Adipocyte (in vitro differentiated cells): Measurements from ENCODE around the gene GPI.
"Not testable (repeated sequence)": the region's sequence is repeated elsewhere in the genome, so short reads cannot be mapped to it uniquely, and the experiment has no call there.

Experiments
- DNase-seq: peaks from one replicate; pipeline ENCODE4 v3.0.0-alpha.2; 2015; ENCODE audit warnings: low read depth
- H3K27me3 ChIP-seq: replicated peaks from 2 replicates; pipeline ENCODE4 v1.7.0; 2013; ENCODE audit warnings: mild to moderate bottlenecking, low read length, moderate library complexity; ENCODE audit not compliant: control insufficient read depth, insufficient read depth
- H3K36me3 ChIP-seq: 2 replicates; pipeline ENCODE4 v1.7.0; 2013; ENCODE audit warnings: low read length, mild to moderate bottlenecking, moderate library complexity; ENCODE audit not compliant: control insufficient read depth, insufficient read depth, severe bottlenecking
- H3K4me1 ChIP-seq: 2 replicates; pipeline ENCODE4 v1.7.0; 2013; ENCODE audit warnings: mild to moderate bottlenecking, low read length, moderate library complexity; ENCODE audit not compliant: control insufficient read depth, insufficient read depth
- H3K4me3 ChIP-seq: 2 replicates; pipeline ENCODE4 v1.7.0; 2013; ENCODE audit warnings: mild to moderate bottlenecking, low read length, moderate library complexity
- H3K9ac ChIP-seq: 2 replicates; pipeline ENCODE4 v1.7.0; 2013; ENCODE audit warnings: mild to moderate bottlenecking, low read length, moderate library complexity
- H3K9me3 ChIP-seq: 2 replicates; pipeline ENCODE4 v1.7.0; 2013; ENCODE audit warnings: mild to moderate bottlenecking, low read length, moderate library complexity; ENCODE audit not compliant: control insufficient read depth

Gene GPI

DNA sequence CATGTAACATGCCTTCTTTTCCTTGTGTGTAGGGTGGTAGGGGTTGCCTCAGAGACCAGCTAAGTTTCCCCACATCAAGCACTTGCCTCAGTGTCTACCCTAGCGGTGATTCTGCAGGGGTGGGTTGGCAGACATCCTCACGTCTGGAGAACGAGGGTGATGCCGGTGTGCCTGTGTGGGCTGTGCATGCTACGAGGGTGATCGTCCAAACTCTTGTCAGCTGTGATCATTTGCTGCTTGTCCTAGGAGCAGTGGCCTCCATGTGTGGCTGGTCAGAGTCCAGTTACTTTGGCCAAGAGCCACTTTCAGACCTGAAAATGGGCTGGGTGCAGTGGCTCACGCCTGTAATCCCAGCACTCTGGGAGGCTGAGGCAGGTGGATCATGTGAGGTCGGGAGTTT is 5.1 kb downstream of the GPI start:
- Histone ChIP-seq H3K9ac (no peak overlapping the region), H3K27me3 (no peaks in the 10 kb centered on the region), H3K9me3 (no peaks in the 10 kb centered on the region), H3K36me3 (peaks cover 63% of the 10 kb centered on the region), H3K4me1 (peaks cover 19% of the 10 kb centered on the region), H3K4me3 (no peak overlapping the region)
- no peak for DNase-seq

DNA sequence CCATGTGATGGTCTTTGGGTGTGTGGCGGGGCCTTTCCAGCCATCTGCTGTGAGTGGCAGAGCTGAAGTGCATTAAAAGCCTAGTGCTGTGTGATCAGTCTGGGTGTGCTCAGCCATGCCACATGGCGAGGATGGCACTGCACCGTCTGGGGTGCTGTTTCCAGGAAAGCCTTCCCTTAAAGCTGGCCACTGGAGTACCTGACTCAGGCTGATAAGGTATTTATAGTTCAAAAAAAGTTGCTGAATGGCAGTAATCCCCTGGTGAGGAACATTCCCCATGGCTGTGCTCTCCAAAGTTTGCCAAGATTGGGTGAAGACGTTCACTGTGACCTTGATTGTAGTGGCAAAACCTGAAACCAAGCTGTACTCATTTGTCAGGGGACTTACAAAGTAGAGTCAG is 6.0 kb downstream of the GPI start:
- Histone ChIP-seq H3K27me3 (no peaks in the 10 kb centered on the region), H3K36me3 (peaks cover 72% of the 10 kb centered on the region), H3K4me3 (no peak overlapping the region), H3K9ac (no peak overlapping the region), H3K9me3 (no peaks in the 10 kb centered on the region), H3K4me1 (peaks cover 21% of the 10 kb centered on the region)
- no peak for DNase-seq

DNA sequence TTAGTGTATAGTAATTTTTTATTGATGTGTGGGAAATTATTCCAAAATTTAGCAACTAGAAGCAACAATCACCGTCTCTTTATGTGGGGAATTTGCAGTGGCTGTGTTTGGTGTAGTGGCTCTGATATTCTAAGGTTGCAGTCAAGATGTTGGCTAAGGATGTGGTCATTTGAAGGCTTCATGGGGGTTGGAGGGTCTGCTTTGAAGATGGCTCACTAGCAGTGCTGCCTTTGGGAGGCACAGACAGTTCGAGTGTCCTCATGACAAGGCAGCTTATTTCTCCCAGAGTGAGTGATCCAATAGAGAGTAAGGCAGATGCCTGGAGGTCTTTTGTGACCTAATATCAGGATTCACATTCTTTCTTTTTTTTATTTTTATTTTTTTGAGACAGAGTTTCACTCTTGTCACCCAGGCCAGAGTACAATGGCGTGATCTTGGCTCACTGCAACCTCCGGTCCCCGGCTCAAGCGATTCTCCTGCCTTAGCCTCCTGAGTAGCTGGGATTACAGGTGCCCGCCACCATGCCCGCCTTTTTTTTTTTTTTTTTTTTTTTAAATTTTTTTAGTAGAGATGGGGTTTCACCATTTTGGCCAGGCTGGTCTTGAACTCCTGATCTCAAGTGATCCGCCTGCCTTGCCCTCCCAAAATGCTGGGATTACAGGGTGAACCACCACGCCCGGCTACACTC is 8.7 kb downstream of the GPI start:
- Histone ChIP-seq H3K36me3 (peaks cover 77% of the 10 kb centered on the region), H3K4me3 (no peak overlapping the region), H3K9ac (no peak overlapping the region), H3K27me3 (no peaks in the 10 kb centered on the region), H3K4me1 (peaks cover 2% of the 10 kb centered on the region), H3K9me3 (no peaks in the 10 kb centered on the region)
- no peak for DNase-seq

DNA sequence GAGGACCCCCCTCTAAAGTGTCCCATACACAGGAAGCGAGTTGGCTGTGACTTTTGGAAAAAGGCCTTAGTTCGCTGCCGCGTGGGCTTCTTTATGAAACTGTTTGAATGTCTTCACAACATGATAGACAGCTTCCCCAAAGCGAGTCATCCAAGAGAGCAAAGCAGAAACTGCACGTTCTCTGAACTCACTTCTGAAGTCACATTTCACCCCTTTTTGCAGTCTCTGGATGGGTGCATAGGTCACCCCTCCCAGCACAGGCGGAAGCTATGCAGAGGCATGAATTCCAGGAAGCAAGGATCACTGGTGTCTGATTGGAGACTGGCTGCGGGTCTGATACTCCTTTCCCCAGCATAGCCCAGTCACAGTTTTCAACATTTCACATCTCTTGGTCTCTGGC is 10.6 kb downstream of the GPI start:
- H3K27me3 ChIP-seq = no peaks in the 10 kb centered on the region
- H3K36me3 ChIP-seq = peaks cover 77% of the 10 kb centered on the region

DNA sequence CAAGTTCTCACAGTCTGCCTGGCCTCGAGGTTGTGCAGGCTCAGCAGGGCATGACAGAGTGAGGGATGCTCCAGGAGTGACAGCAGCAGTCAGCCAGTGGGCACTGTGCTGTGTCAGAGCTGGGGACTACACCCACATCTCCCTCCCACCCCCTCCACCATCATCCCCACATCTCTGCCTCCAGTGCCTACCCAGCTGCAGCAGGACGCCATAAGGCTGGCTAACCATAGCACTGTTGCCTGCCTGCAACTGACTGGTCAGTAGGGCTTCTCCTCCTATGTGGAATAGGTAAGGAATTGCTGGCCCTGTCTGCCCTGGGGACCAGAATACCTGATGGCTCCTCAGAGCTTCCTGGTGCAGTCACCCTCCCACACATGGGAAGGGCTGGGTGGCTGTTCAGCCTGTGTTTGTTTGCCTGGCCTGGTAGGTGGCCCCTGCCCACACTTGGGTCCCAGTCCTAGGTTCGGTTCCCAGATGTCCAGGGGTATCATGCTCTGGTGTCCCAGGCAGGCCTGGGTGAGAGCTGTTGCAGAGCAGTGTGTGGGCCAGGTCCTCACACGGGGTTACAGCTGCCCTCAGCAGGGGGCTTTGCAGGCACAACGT is 15.7 kb downstream of the GPI start:
- peaks cover 92% of the 10 kb centered on the region for H3K36me3 ChIP-seq

More for the DNA sequence above, 10.6 kb downstream of the GPI start:
- H3K9me3 ChIP-seq = no peaks in the 10 kb centered on the region
- peaks cover 2% of the 10 kb centered on the region for H3K4me1 ChIP-seq
- no peak overlapping the region for H3K9ac ChIP-seq
- H3K4me3 ChIP-seq = no peak overlapping the region
- DNase-seq = no peak

DNA sequence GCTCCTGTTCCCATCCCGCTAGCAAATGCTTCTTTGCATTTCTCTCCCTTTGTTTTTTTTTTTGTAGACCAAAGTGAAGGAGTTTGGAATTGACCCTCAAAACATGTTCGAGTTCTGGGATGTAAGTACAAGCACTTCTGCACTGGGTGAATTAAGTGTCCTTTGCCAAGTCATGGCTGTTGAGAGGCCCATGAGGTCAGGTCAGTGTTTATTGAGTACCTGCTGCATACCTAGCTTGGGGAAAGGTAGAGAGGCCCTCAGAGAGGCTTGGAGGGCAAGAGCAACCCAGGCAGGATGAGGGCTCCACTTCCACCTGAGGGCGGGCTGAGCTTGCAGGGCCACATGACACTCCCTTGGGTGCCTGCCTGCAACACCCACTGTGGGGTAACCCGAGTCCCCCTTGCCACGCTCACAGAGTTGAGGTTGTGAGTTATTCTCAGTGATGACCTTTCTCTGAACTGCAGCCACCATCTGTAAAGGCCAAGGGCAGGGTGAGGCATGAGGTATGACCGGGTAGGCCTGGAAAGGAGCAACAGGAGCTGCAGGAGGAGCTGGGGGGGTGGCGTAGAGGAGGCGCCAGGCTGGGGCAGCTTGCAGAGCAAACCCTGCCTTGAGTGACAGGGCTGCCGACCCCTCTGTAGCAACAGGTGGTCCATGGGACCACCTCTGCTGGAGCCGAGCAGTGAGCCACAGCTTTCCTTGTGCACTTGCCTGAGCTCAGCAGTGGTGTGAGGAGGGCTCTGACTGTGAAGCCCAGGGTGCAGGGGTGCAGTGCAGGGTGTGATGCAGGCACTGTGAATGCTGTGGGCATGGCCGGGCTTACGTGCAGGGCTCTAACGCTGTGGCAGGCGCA is 16.6 kb downstream of the GPI start:
- no peak overlapping the region for H3K9ac ChIP-seq
- no peaks in the 10 kb centered on the region for H3K9me3 ChIP-seq
- H3K4me1 ChIP-seq = no peaks in the 10 kb centered on the region
- peaks cover 92% of the 10 kb centered on the region for H3K36me3 ChIP-seq
- no peak for DNase-seq
- no peak overlapping the region for H3K4me3 ChIP-seq
- no peaks in the 10 kb centered on the region for H3K27me3 ChIP-seq

More for the DNA sequence above, 15.7 kb downstream of the GPI start:
- no peak overlapping the region for H3K4me3 ChIP-seq
- DNase-seq = no peak
- H3K9ac ChIP-seq = no peak overlapping the region
- no peaks in the 10 kb centered on the region for H3K9me3 ChIP-seq
- H3K4me1 ChIP-seq = peaks cover 2% of the 10 kb centered on the region
- no peaks in the 10 kb centered on the region for H3K27me3 ChIP-seq

DNA sequence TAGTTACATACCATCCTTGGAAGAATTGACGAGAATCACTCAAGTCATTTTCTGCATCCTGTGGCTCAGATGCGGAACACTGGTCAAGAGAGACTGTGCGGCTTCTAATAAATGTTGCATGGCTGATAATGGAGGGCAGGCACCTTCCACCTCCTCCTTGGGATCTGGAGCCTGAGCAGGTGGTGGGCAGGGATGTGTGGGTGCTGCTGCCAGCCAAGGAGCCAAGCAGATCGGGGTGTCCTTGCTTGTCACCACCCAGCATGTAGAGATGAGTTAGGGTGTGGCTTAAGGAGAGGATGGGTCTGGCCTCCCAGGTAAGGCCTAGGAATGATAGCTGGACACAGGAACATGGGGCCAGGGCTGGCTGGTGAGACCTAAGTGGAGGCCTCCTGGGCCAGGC is 17.5 kb downstream of the GPI start:
- no peaks in the 10 kb centered on the region for H3K4me1 ChIP-seq
- DNase-seq = no peak
- H3K27me3 ChIP-seq = no peaks in the 10 kb centered on the region
- no peak overlapping the region for H3K4me3 ChIP-seq
- H3K9me3 ChIP-seq = no peaks in the 10 kb centered on the region
- H3K9ac ChIP-seq = no peak overlapping the region
- peaks cover 97% of the 10 kb centered on the region for H3K36me3 ChIP-seq

DNA sequence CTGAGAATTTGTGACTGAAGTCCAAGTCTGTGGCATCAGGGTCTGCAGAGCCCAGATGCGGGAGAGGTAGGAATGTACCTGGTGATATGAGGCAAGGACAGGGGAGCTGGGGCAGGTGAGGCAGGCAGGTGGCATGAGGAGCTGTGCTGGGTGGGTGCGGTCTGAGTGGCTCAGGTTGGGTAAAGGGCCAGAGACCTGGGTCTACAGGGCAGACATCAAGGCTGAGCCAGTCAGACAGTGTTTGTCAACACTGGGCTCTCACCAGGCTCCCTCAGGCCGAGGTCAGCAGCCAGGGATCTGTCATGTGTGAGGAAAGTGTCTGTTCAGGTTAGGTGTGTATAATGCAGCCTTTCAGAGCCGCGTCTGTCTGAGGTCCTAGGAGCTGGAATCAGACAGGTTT is 18.6 kb downstream of the GPI start:
- H3K9me3 ChIP-seq = no peaks in the 10 kb centered on the region
- H3K4me1 ChIP-seq = no peaks in the 10 kb centered on the region
- H3K36me3 ChIP-seq = peaks cover 97% of the 10 kb centered on the region
- DNase-seq = no peak
- no peak overlapping the region for H3K4me3 ChIP-seq
- H3K9ac ChIP-seq = no peak overlapping the region
- H3K27me3 ChIP-seq = no peaks in the 10 kb centered on the region

DNA sequence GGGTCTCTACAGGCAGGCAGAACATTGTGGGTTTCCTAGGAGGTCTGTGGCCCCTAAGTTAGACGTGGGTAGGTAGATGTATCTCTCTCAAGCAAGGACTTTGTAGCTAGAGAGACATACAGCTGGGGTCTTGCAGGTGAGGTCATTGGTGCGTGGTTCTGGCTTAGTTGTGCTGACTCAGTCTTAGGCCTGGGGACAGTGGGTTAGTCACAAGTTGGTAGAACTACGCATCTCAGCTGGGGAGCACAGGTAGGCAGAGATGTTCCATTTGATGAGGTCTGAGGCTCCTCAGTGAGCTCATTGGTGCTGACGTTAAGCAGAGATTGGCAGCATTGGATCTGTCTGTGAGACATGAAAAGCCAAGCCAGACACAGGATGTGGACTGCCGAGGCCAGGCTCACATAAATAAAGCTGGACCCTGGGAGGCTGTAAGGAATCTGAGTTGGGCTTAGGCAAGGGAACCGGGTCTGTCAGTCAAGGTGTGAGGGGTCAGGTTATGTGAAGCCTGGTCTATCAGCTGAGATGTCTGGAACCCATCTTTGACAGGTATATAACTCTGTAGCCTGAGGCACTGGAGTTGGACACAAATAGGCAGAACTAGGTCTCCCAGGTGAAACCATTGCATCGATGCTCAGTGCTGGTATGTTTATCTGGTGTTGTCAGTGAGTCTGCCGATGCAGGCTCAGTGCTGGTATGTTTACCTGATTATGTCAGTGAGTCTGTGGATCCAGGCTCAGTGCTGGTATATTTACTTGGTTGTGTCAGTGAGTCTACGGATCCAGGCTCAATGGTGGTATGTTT is 21.8 kb downstream of the GPI start:
- Histone ChIP-seq H3K4me3 (no peak overlapping the region), H3K4me1 (no peaks in the 10 kb centered on the region), H3K36me3 (peaks cover 97% of the 10 kb centered on the region), H3K27me3 (no peaks in the 10 kb centered on the region), H3K9ac (no peak overlapping the region), H3K9me3 (no peaks in the 10 kb centered on the region)
- no peak for DNase-seq

DNA sequence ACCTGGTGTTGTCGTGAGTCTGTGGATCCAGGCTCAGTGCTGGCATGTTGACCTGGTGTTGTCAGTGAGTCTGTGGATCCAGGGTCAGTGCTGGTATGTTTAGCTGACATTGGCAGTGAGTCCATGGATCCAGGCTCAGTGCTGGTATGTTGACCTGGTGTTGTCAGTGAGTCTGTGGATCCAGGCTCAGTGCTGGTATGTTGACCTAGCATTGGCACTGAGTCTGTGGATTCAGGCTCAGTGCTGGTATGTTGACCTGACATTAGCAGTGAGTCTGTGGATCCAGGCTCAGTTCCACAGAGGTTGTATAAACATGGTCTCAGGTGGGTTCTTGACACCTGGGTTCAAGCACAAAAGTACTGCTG is 22.4 kb downstream of the GPI start:
- no peaks in the 10 kb centered on the region for H3K27me3 ChIP-seq
- no peaks in the 10 kb centered on the region for H3K4me1 ChIP-seq
- peaks cover 97% of the 10 kb centered on the region for H3K36me3 ChIP-seq
- no peak for DNase-seq
- no peak overlapping the region for H3K4me3 ChIP-seq
- H3K9me3 ChIP-seq = no peaks in the 10 kb centered on the region
- no peak overlapping the region for H3K9ac ChIP-seq

DNA sequence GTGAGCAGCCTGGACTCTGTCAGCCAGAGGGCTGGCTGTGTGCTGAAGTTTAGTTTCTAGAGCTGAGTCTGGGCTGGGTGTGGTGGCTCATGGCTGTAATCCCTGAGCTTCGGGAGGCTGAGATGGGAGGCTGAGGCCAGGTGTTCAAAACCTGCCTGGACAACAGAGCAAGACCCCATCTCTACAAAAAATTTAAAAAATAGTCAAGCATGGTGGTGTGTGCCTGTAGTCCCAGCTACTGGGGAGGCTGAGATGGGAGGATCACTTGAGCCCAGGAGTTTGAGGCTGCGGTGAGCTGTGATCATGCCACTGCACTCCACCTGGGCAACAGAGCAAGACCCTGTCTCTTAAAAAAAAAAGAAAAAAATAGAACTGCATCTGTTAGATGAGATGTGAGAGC is 23.7 kb downstream of the GPI start:
- H3K9ac ChIP-seq, H3K27me3 ChIP-seq, DNase-seq, H3K4me3 ChIP-seq, H3K4me1 ChIP-seq, H3K9me3 ChIP-seq: not testable (repeated sequence)
- H3K36me3 ChIP-seq = peaks cover 97% of the 10 kb centered on the region
